Parathyroid adenoma (tissue), 2 donors: ENCODE results near the gene MESP2.

ENCODE experiments used
- H2AFZ ChIP-seq: fragments of 300-600 bp; sonication (generic); one replicate; pipeline ENCODE4 v1.7.0; 2017; ENCODE audit warnings: antibody characterized with exemption, mild to moderate bottlenecking
- H3K27ac ChIP-seq: fragments of 300-600 bp; sonication (generic); one replicate; pipeline ENCODE4 v1.7.0; 2017
- H3K27me3 ChIP-seq: fragments of 300-600 bp; sonication (generic); one replicate; pipeline ENCODE4 v1.7.0; 2017; ENCODE audit warnings: low read length; ENCODE audit not compliant: control insufficient read depth, insufficient read depth
- H3K36me3 ChIP-seq: fragments of 300-600 bp; sonication (generic); one replicate; pipeline ENCODE4 v1.7.0; 2017; ENCODE audit warnings: low read length; ENCODE audit not compliant: control insufficient read depth, insufficient read depth
- H3K4me1 ChIP-seq: fragments of 300-600 bp; sonication (generic); one replicate; pipeline ENCODE4 v1.7.0; 2017; ENCODE audit warnings: control low read depth
- H3K4me2 ChIP-seq: fragments of 300-600 bp; sonication (generic); one replicate; pipeline ENCODE4 v1.7.0; 2017; ENCODE audit warnings: low read length
- H3K4me3 ChIP-seq: fragments of 300-600 bp; sonication (generic); one replicate; pipeline ENCODE4 v1.7.0; 2017; ENCODE audit warnings: low read depth, low read length
- H3K79me2 ChIP-seq: fragments of 300-600 bp; sonication (generic); one replicate; pipeline ENCODE4 v1.7.0; 2017; ENCODE audit warnings: control low read depth
- H3K9ac ChIP-seq: fragments of 300-600 bp; sonication (generic); one replicate; pipeline ENCODE4 v1.7.0; 2017; ENCODE audit warnings: mild to moderate bottlenecking
- H3K9me3 ChIP-seq: fragments of 300-600 bp; sonication (generic); one replicate; pipeline ENCODE4 v1.7.0; 2017; ENCODE audit warnings: low read length; ENCODE audit not compliant: control insufficient read depth
- TF ChIP-seq, protein P1 (sequence below): fragments of 300-600 bp; sonication (generic); IDR thresholded peaks from one replicate; pipeline ENCODE4 v1.7.0; 2017; ENCODE audit warnings: antibody characterized with exemption, mild to moderate bottlenecking
- donor health status: primary hyperparathyroidism.

The MESP2 gene

DNA sequence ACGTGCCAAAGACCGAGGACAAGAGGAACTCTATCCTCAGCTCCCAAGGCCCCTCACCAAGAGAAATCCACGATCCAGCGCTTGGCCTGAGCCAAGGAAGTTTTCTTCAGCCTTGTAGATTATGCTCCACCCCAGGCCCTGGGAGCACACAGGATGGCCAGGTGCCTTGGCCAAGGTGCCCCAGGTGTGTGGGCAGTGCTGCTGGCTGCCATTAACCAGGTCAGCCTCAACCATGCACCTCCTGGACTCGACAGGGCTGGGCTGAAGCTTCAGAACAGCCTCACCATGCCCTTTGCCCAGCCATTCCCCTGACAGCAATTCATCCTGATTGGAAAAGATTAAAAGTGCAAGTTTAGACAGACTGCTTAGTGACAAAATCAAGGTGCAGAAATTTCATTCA lies 14.2 kb upstream of the MESP2 start:
- TF ChIP-seq, protein P1, sequence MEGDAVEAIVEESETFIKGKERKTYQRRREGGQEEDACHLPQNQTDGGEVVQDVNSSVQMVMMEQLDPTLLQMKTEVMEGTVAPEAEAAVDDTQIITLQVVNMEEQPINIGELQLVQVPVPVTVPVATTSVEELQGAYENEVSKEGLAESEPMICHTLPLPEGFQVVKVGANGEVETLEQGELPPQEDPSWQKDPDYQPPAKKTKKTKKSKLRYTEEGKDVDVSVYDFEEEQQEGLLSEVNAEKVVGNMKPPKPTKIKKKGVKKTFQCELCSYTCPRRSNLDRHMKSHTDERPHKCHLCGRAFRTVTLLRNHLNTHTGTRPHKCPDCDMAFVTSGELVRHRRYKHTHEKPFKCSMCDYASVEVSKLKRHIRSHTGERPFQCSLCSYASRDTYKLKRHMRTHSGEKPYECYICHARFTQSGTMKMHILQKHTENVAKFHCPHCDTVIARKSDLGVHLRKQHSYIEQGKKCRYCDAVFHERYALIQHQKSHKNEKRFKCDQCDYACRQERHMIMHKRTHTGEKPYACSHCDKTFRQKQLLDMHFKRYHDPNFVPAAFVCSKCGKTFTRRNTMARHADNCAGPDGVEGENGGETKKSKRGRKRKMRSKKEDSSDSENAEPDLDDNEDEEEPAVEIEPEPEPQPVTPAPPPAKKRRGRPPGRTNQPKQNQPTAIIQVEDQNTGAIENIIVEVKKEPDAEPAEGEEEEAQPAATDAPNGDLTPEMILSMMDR, result no peak
- Histone ChIP-seq H3K79me2 (no peaks in the 10 kb centered on the region), H3K9me3 (no peaks in the 10 kb centered on the region), H2AFZ (no peak overlapping the region), H3K4me3 (no peak overlapping the region), H3K4me2 (no peak overlapping the region), H3K9ac (no peak overlapping the region), H3K27ac (no peak overlapping the region), H3K27me3 (no peaks in the 10 kb centered on the region), H3K4me1 (no peaks in the 10 kb centered on the region), H3K36me3 (no peaks in the 10 kb centered on the region)

DNA sequence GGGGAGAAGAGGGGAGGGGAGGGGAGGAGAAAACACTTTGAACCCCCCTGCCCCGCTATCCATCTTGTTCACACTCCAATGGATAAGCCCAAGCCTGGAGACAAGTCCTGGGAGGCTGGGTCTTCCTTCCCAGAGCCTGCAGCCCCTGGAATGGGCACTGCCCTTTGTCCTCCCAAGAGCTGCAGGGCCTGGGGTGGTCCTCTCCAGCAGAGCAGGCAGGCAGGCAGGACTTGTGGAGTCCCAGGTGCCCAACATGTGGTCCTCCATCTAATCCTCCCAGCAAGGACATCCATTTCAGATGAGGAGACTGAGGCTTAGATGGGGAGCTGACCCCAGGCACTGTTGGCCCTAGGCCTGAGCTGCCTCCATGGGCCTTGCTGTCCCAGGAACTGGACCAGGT lies 10.4 kb upstream of the MESP2 start:
- no peaks in the 10 kb centered on the region for H3K27me3 ChIP-seq

DNA sequence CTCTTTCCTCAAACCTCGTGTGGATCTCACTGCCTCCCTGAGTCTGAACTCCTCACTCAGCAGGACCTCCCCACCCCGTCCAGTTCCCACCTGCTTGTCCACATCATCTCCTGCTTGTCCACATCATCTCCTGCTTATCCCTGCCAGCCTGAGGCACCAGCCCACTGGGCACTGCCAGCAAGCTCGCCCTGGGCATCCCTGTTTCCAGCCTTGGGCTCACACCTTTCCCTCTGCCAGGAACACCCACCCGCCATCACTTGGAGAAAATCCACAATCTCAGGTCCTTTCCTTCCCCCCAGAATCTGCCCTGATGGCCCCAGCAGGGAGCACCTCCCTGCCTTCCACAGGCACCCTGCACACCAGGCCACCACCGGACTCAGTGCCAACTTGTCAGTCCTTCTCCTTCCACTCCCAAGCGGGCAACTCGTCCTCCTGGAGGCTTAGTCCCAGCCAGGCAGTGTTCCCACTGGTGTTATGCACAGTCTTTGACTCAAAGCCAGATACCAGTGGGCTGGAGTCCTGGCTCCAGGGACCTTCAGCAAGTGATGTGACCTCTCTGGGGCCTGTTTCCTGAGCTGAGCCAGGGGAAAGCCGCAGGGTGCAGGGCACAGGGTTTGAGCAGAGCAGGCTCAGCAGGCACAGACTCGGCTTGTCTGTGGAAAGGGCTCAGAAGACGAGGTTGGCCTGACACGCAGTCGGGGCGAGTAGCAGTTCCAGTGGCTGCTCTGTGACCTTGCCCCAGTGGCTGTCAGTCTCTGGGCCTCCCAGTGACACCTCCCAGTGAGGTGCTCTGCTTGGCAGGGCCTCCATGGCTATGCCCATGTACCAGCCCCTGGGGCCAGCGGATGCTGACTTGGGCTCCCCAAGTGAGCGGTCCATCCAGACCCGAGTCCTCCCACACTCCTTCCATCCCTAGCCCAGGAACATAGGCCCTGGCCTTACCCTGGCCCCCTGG lies 9.5 kb upstream of the MESP2 start:
- H3K9me3 ChIP-seq, result no peaks in the 10 kb centered on the region
- H3K9ac ChIP-seq, result no peak overlapping the region
- no peaks in the 10 kb centered on the region for H3K79me2 ChIP-seq
- no peak overlapping the region for H3K4me3 ChIP-seq
- H2AFZ ChIP-seq, result no peak overlapping the region
- no peaks in the 10 kb centered on the region for H3K27me3 ChIP-seq
- no peaks in the 10 kb centered on the region for H3K36me3 ChIP-seq
- H3K4me1 ChIP-seq, result no peaks in the 10 kb centered on the region
- H3K27ac ChIP-seq, result no peak overlapping the region
- TF ChIP-seq, protein P1, result no peak
- H3K4me2 ChIP-seq, result no peak overlapping the region

More for the DNA sequence above, 10.4 kb upstream of the MESP2 start:
- no peak overlapping the region for H2AFZ ChIP-seq
- H3K9me3 ChIP-seq, result no peaks in the 10 kb centered on the region
- no peak overlapping the region for H3K9ac ChIP-seq
- H3K4me1 ChIP-seq, result no peaks in the 10 kb centered on the region
- TF ChIP-seq, protein P1, result no peak
- no peaks in the 10 kb centered on the region for H3K79me2 ChIP-seq
- no peak overlapping the region for H3K4me3 ChIP-seq
- no peaks in the 10 kb centered on the region for H3K36me3 ChIP-seq
- H3K4me2 ChIP-seq, result no peak overlapping the region
- no peak overlapping the region for H3K27ac ChIP-seq

DNA sequence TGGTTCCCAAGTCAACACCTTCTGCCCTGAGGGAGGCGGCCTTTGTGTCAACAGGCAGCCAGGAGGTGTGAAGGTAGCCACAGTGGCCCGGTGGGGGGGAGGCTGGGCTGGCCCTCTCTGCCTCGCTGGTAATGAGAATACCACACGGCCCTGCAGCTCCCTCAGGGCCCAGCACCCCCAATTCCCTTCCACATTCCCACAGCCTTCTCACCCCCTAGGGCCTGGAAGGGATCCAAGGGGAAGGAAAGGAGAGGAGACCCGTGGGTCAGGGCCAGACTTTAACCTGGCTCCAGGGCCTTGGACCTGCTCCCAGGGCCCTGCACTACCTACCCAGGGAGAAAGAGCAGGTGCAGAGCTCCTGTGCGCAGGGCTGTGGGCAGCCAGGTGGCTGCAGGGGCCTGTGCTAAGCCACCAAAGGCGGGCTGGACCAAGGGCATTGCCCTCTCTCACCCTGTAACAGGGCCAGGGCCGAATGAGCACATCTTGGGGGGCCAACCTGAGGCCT lies 8.7 kb upstream of the MESP2 start:
- no peak overlapping the region for H3K4me3 ChIP-seq
- no peaks in the 10 kb centered on the region for H3K4me1 ChIP-seq
- H3K79me2 ChIP-seq, result no peaks in the 10 kb centered on the region
- H3K9me3 ChIP-seq, result no peaks in the 10 kb centered on the region
- H3K36me3 ChIP-seq, result no peaks in the 10 kb centered on the region
- H3K27me3 ChIP-seq, result no peaks in the 10 kb centered on the region
- H3K27ac ChIP-seq, result no peak overlapping the region
- TF ChIP-seq, protein P1, result no peak
- no peak overlapping the region for H2AFZ ChIP-seq
- no peak overlapping the region for H3K9ac ChIP-seq
- no peak overlapping the region for H3K4me2 ChIP-seq
